Gastroesophageal sphincter (tissue), 3 donors: ENCODE data around the gene ARSD.

Experiments used
- EP300 ChIP-seq: sonication (generic); formaldehyde crosslinking; IDR thresholded peaks from one replicate; pipeline ENCODE4 v1.6.1; 2017; ENCODE audit warnings: antibody characterized with exemption, mild to moderate bottlenecking
- POLR2A ChIP-seq, 2 donors: fragments of 450-650 bp; IDR thresholded peaks; one replicate each; pipeline ENCODE4 v1.6.1; 2017; ENCODE audit warnings: antibody characterized with exemption in 2 of 2, mild to moderate bottlenecking in 2 of 2, moderate library complexity in 1 of 2
- POLR2AphosphoS5 ChIP-seq: sonication (generic); formaldehyde crosslinking; IDR thresholded peaks from one replicate; pipeline ENCODE4 v1.6.1; 2017; ENCODE audit warnings: antibody characterized with exemption
- TF ChIP-seq, protein P1 (sequence below), 4 experiments: fragments of 200-600 bp in 2 of 4; fragments of 450-650 bp in 2 of 4; sonication (generic) in 1 of 4; IDR thresholded peaks; one replicate each; pipeline ENCODE4 v1.5.1; 2017 to 2019; ENCODE audit warnings: antibody characterized with exemption in 4 of 4, mild to moderate bottlenecking in 2 of 4, moderate library complexity in 2 of 4

DNA sequence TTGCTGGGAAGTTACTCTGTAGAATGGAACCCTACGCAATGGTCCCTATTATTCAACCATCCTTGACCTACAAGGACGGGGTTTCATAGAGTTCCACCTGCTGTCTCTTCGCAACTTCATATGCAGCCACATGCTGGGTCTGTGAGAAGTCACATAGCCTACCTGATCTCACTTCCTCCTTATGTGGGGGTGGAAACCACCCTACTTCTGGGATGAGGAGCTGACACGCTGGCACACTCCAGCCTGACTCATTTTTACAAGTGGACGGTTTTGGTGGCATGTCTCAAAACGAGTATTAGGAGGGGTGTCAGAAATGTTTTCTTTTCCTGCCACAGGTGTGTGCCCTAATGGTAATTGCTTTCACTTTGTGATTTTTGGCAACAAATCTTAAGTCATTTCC, 36.8 kb upstream of the ARSD start:
- TF ChIP-seq, protein P1, sequence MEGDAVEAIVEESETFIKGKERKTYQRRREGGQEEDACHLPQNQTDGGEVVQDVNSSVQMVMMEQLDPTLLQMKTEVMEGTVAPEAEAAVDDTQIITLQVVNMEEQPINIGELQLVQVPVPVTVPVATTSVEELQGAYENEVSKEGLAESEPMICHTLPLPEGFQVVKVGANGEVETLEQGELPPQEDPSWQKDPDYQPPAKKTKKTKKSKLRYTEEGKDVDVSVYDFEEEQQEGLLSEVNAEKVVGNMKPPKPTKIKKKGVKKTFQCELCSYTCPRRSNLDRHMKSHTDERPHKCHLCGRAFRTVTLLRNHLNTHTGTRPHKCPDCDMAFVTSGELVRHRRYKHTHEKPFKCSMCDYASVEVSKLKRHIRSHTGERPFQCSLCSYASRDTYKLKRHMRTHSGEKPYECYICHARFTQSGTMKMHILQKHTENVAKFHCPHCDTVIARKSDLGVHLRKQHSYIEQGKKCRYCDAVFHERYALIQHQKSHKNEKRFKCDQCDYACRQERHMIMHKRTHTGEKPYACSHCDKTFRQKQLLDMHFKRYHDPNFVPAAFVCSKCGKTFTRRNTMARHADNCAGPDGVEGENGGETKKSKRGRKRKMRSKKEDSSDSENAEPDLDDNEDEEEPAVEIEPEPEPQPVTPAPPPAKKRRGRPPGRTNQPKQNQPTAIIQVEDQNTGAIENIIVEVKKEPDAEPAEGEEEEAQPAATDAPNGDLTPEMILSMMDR (IDR thresholded peaks at IDR 0.05), result no peak
- TF ChIP-seq POLR2A (IDR thresholded peaks at IDR 0.05) (no peak), EP300 (no peak), POLR2AphosphoS5 (no peak)
